Measurements from ENCODE around the gene NFATC1.

The NFATC1 gene

GRCh38 chr18:79420033-79420745 lies 24.5 kb downstream of the NFATC1 start:
- in situ Hi-C loops (cut with MboI; ENCODE audit: low pct_unique_long_range_greater_than_20kb, low sequenced_read_pairs, unreplicated experiment) = no loop called here
- DNase-seq (ENCODE audit: low spot score) = no peak
- no peak for TF ChIP-seq CTCF (IDR thresholded peaks at IDR 0.05; ENCODE audit: extremely low read depth, insufficient read depth, missing control alignments)

- DNase-seq (ENCODE audit: low spot score) = no peak
- in situ Hi-C loops (cut with MboI; ENCODE audit: low pct_unique_long_range_greater_than_20kb, low sequenced_read_pairs, unreplicated experiment) = no loop called here
- TF ChIP-seq CTCF (IDR thresholded peaks at IDR 0.05; ENCODE audit: extremely low read depth, insufficient read depth, missing control alignments) = no peak
Observed at GRCh38 chr18:79421275-79421857, 25.6 kb downstream of the NFATC1 start.

- peak; percentile 76 for DNase-seq (ENCODE audit: low spot score)
- TF ChIP-seq CTCF (IDR thresholded peaks at IDR 0.05; ENCODE audit: extremely low read depth, insufficient read depth, missing control alignments) = no peak
- in situ Hi-C loops (cut with MboI; ENCODE audit: low pct_unique_long_range_greater_than_20kb, low sequenced_read_pairs, unreplicated experiment) = no loop called here
Observed at GRCh38 chr18:79422022-79422782, 26.5 kb downstream of the NFATC1 start.

GRCh38 chr18:79422783-79423165 lies 27.0 kb downstream of the NFATC1 start:
- in situ Hi-C loops (cut with MboI; ENCODE audit: low pct_unique_long_range_greater_than_20kb, low sequenced_read_pairs, unreplicated experiment) = no loop called here
- no peak for TF ChIP-seq CTCF (IDR thresholded peaks at IDR 0.05; ENCODE audit: extremely low read depth, insufficient read depth, missing control alignments)
- DNase-seq (ENCODE audit: low spot score) = no peak

- in situ Hi-C loops (cut with MboI; ENCODE audit: low pct_unique_long_range_greater_than_20kb, low sequenced_read_pairs, unreplicated experiment) = no loop called here
- no peak for TF ChIP-seq CTCF (IDR thresholded peaks at IDR 0.05; ENCODE audit: extremely low read depth, insufficient read depth, missing control alignments)
- no peak for DNase-seq (ENCODE audit: low spot score)
Observed at GRCh38 chr18:79423211-79424007, 27.7 kb downstream of the NFATC1 start.

- in situ Hi-C loops (cut with MboI; ENCODE audit: low pct_unique_long_range_greater_than_20kb, low sequenced_read_pairs, unreplicated experiment) = no loop called here
- no peak for TF ChIP-seq CTCF (IDR thresholded peaks at IDR 0.05; ENCODE audit: extremely low read depth, insufficient read depth, missing control alignments)
- DNase-seq (ENCODE audit: low spot score) = no peak
Observed at GRCh38 chr18:79424008-79424565, 28.4 kb downstream of the NFATC1 start.
